HepG2 (cell line): ENCODE data around the gene CDKN1A. TPM values are rescaled to one million over a fixed set of nuclear protein-coding genes. Genes with fewer than 3 reads are reported as not detected.

Experiments
- HOXA3 ChIP-seq: sonication (generic); formaldehyde crosslinking; IDR thresholded peaks from 2 replicates; pipeline ENCODE4 v1.5.0; 2020; ENCODE audit warnings: missing genetic modification reagents
- KDM6A ChIP-seq: IDR thresholded peaks from 2 replicates; pipeline ENCODE4 v1.6.1; 2016; ENCODE audit warnings: low read depth
- MIER2 ChIP-seq: IDR thresholded peaks from 2 replicates; pipeline ENCODE4 v1.6.1; 2016; ENCODE audit warnings: missing biosample characterization, missing genetic modification reagents
- NFRKB ChIP-seq: fragments of 450-650 bp; IDR thresholded peaks from 2 replicates; pipeline ENCODE4 v1.6.1; 2017
- PHF5A ChIP-seq: IDR thresholded peaks from one replicate; pipeline ENCODE4 v1.6.1; 2018; ENCODE audit warnings: low read depth, missing genetic modification reagents; ENCODE audit not compliant: unreplicated experiment
- SIX1 ChIP-seq: sonication (generic); formaldehyde crosslinking; IDR thresholded peaks from 2 replicates; pipeline ENCODE4 v1.4.0; 2020; ENCODE audit warnings: missing genetic modification reagents, borderline replicate concordance
- SMAD9 ChIP-seq: sonication (generic); formaldehyde crosslinking; IDR thresholded peaks from 2 replicates; pipeline ENCODE4 v1.5.1; 2020; ENCODE audit warnings: mild to moderate bottlenecking, missing genetic modification reagents
- TARDBP ChIP-seq: sonication (generic); formaldehyde crosslinking; IDR thresholded peaks from 2 replicates; pipeline ENCODE4 v1.8.0; 2022; ENCODE audit warnings: mild to moderate bottlenecking, missing genetic modification reagents
- TFAP4 ChIP-seq: sonication (generic); IDR thresholded peaks from 2 replicates; pipeline ENCODE4 v1.6.1; 2016; ENCODE audit warnings: low read depth, borderline replicate concordance
- ZNF235 ChIP-seq: sonication (generic); formaldehyde crosslinking; IDR thresholded peaks from 2 replicates; pipeline ENCODE4 v1.8.1; 2023; ENCODE audit warnings: mild to moderate bottlenecking, missing genetic modification reagents, borderline replicate concordance
- ZNF318 ChIP-seq: sonication (generic); formaldehyde crosslinking; IDR thresholded peaks from 2 replicates; pipeline ENCODE4 v1.4.0; 2020; ENCODE audit warnings: mild to moderate bottlenecking, missing genetic modification reagents
- ZNF382 ChIP-seq: sonication (generic); formaldehyde crosslinking; IDR thresholded peaks from 2 replicates; pipeline ENCODE4 v1.5.0; 2020; ENCODE audit warnings: missing genetic modification reagents, mild to moderate bottlenecking, borderline replicate concordance
- ZNF646 ChIP-seq: sonication (generic); formaldehyde crosslinking; IDR thresholded peaks from 2 replicates; pipeline ENCODE4 v1.9.0; 2021; ENCODE audit warnings: mild to moderate bottlenecking, missing genetic modification reagents
- ZNF678 ChIP-seq: sonication (generic); formaldehyde crosslinking; IDR thresholded peaks from 2 replicates; pipeline ENCODE4 v1.4.0; 2020; ENCODE audit warnings: mild to moderate bottlenecking, missing genetic modification reagents
- polyA plus RNA-seq, 8 experiments: library from polyadenylated mRNA; depleted of rRNA in 3 of 8; stranded (reverse) in 7 of 8; unstranded in 1 of 8; fragments of >200 nt; fragmentation: Illumina TruSeq in 4 of 8; extraction: Trizol in 4 of 8; gene quantifications; 2 replicates each; pipeline versions ENCODE4 v1.2.1 to v1.2.3, GENCODE V29; 2011 to 2016; ENCODE audit warnings: low read depth in 4 of 8, missing spikeins in 1 of 8, mixed read lengths in 1 of 8; ENCODE audit not compliant: insufficient read depth in 1 of 8
- total RNA-seq, 5 experiments: library from RNA; depleted of rRNA; stranded (reverse); fragments of >200 nt; fragmentation: Illumina TruSeq; extraction: Trizol; gene quantifications; 2 replicates each; pipeline ENCODE4 v1.2.3, GENCODE V29; 2016; ENCODE audit warnings: low read depth in 1 of 5

Gene CDKN1A
- total and polyA plus RNA-seq, 2 of the 13 experiments (the other 11 are each of a cell fraction or from before 2014, with no cell fraction given), result 60.7 to 92.1 TPM

- TF ChIP-seq TARDBP (CRISPR knock-in tag) (no peak; the same call in 1 of the 2 replicates), TFAP4 (peak; percentile 63; the same call in 1 of the 2 replicates), KDM6A (CRISPR knock-in tag) (peak; percentile 69), HOXA3 (peak; percentile 9; the same call in 1 of the 2 replicates), ZNF235 (CRISPR knock-in tag) (no peak), ZNF646 (CRISPR knock-in tag) (no peak), PHF5A (no peak), ZNF382 (CRISPR knock-in tag) (no peak), SMAD9 (CRISPR knock-in tag) (no peak; the same call in 1 of the 2 replicates), SIX1 (CRISPR knock-in tag) (peak; percentile 73; the same call in 1 of the 2 replicates), MIER2 (CRISPR knock-in tag) (0 out of 2 replicates have a peak, but pooled peaks have one; percentile 21), ZNF318 (CRISPR knock-in tag) (no peak), NFRKB (no peak), ZNF678 (CRISPR knock-in tag) (no peak)
Measured at GRCh38 chr6:36677753-36678487, 594 bp upstream of the CDKN1A start (continued).
